ENCODE data around the gene FAM20C. TPM values are rescaled to one million over a fixed set of nuclear protein-coding genes. Genes with fewer than 3 reads are reported as not detected.
A peak's percentile ranks its signal among the peaks of the same experiment; 100 is the strongest.
"Not testable (repeated sequence)": the region's sequence is repeated elsewhere in the genome, so short reads cannot be mapped to it uniquely, and the experiment has no call there.

FAM20C gene
- total RNA-seq, 1 donor from 2014 or later = 119 TPM

GRCh38 chr7:290554-291372 lies 98.4 kb downstream of the FAM20C start:
- no peak for DNase-seq (ENCODE audit: low read depth)

GRCh38 chr7:291373-292092 lies 99.2 kb downstream of the FAM20C start:
- DNase-seq (ENCODE audit: low read depth) = peak; percentile 31

GRCh38 chr7:292226-292625 lies 99.9 kb downstream of the FAM20C start:
- DNase-seq (ENCODE audit: low read depth) = no peak

GRCh38 chr7:292826-293225 lies 100.5 kb downstream of the FAM20C start:
- DNase-seq (ENCODE audit: low read depth) = no peak

- DNase-seq (ENCODE audit: low read depth) = no peak
These were observed 101.5 kb downstream of the FAM20C start for GRCh38 chr7:293681-294439.

- no peak for DNase-seq (ENCODE audit: low read depth)
These were observed 102.2 kb downstream of the FAM20C start for GRCh38 chr7:294440-295154.

GRCh38 chr7:295155-296154 lies 103.1 kb downstream of the FAM20C start:
- DNase-seq (ENCODE audit: low read depth) = no peak

- DNase-seq (ENCODE audit: low read depth) = no peak
These were observed 104.1 kb downstream of the FAM20C start for GRCh38 chr7:296373-296945.

- DNase-seq (ENCODE audit: low read depth) = not testable (repeated sequence)
These were observed 104.8 kb downstream of the FAM20C start for GRCh38 chr7:297141-297540.

- no peak for DNase-seq (ENCODE audit: low read depth)
These were observed 105.4 kb downstream of the FAM20C start for GRCh38 chr7:297611-298374.

- DNase-seq (ENCODE audit: low read depth) = no peak
These were observed 106.0 kb downstream of the FAM20C start for GRCh38 chr7:298375-298702.

- no peak for DNase-seq (ENCODE audit: low read depth)
These were observed 106.4 kb downstream of the FAM20C start for GRCh38 chr7:298743-299142.

GRCh38 chr7:299169-299568 lies 106.8 kb downstream of the FAM20C start:
- DNase-seq (ENCODE audit: low read depth) = no peak

GRCh38 chr7:299628-300027 lies 107.3 kb downstream of the FAM20C start:
- no peak for DNase-seq (ENCODE audit: low read depth)

- DNase-seq (ENCODE audit: low read depth) = no peak
These were observed 107.7 kb downstream of the FAM20C start for GRCh38 chr7:300048-300447.

- no peak for DNase-seq (ENCODE audit: low read depth)
These were observed 108.3 kb downstream of the FAM20C start for GRCh38 chr7:300546-301290.

GRCh38 chr7:301291-302053 lies 109.1 kb downstream of the FAM20C start:
- no peak for DNase-seq (ENCODE audit: low read depth)
